ENCODE results near the gene IL18RAP.
A peak's percentile ranks its signal among the peaks of the same experiment; 100 is the strongest.

The IL18RAP gene, protein sequence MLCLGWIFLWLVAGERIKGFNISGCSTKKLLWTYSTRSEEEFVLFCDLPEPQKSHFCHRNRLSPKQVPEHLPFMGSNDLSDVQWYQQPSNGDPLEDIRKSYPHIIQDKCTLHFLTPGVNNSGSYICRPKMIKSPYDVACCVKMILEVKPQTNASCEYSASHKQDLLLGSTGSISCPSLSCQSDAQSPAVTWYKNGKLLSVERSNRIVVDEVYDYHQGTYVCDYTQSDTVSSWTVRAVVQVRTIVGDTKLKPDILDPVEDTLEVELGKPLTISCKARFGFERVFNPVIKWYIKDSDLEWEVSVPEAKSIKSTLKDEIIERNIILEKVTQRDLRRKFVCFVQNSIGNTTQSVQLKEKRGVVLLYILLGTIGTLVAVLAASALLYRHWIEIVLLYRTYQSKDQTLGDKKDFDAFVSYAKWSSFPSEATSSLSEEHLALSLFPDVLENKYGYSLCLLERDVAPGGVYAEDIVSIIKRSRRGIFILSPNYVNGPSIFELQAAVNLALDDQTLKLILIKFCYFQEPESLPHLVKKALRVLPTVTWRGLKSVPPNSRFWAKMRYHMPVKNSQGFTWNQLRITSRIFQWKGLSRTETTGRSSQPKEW

DNA sequence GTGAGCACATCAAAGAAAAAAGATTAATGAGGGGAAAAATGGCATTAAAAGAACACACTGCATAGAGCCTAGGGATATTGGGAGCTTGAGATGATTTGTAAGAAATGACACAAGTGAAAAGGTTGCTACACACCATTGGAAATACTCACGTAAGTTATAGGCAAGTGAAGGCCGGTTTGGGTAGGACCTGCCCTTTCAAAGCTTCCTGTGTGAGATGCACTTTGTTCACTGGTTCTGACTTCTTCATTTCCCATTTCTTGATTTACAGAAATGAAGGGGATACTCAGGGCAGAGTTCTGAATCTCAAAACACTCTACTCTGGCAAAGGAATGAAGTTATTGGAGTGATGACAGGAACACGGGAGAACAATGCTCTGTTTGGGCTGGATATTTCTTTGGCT, at the start of gene IL18RAP:
Gene IL18RAP (plus strand): TSS at position 251 of the 400 bp plus-strand sequence. CDS start 118 bp downstream, at position 369.
- in situ Hi-C loops (cut with MboI; ENCODE audit: low sequenced_read_pairs, unreplicated experiment), result no loop called here
- TF ChIP-seq, protein P1, sequence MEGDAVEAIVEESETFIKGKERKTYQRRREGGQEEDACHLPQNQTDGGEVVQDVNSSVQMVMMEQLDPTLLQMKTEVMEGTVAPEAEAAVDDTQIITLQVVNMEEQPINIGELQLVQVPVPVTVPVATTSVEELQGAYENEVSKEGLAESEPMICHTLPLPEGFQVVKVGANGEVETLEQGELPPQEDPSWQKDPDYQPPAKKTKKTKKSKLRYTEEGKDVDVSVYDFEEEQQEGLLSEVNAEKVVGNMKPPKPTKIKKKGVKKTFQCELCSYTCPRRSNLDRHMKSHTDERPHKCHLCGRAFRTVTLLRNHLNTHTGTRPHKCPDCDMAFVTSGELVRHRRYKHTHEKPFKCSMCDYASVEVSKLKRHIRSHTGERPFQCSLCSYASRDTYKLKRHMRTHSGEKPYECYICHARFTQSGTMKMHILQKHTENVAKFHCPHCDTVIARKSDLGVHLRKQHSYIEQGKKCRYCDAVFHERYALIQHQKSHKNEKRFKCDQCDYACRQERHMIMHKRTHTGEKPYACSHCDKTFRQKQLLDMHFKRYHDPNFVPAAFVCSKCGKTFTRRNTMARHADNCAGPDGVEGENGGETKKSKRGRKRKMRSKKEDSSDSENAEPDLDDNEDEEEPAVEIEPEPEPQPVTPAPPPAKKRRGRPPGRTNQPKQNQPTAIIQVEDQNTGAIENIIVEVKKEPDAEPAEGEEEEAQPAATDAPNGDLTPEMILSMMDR (IDR thresholded peaks at IDR 0.05; ENCODE audit: borderline replicate concordance, control extremely low read depth, extremely low read depth, insufficient read depth, missing control alignments), result no peak
- no peak for DNase-seq (ENCODE audit: low spot score)

DNA sequence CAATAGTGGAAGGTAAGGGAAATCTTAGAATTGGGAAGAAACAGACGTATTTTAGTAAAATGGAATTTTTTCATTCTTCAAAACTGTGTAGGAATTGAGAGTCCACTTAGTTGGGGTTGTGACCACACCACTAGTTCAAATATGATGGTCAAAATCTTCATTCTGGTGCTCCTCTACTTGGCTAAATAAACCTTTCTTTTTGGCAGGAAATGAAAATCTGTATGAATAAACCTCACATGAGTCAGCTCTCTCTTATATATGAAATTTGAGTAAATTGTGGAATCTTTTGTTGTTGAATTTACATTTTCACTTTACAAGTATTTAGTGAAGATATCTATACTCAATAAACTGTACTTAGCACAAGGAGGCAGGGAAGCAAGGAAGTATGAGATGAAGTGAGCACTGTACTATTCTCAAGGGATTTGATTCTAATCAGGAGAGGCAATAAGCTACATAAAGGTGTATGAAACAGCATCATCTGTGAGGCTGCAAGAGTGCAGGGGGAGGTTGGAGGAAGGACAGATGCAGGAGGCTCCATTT, 46.8 kb upstream of the IL18RAP start:
- TF ChIP-seq, protein P1 (IDR thresholded peaks at IDR 0.05; ENCODE audit: borderline replicate concordance, control extremely low read depth, extremely low read depth, insufficient read depth, missing control alignments), result no peak
- no peak for DNase-seq (ENCODE audit: low spot score)
- in situ Hi-C loops (cut with MboI; ENCODE audit: low sequenced_read_pairs, unreplicated experiment), result no loop called here

DNA sequence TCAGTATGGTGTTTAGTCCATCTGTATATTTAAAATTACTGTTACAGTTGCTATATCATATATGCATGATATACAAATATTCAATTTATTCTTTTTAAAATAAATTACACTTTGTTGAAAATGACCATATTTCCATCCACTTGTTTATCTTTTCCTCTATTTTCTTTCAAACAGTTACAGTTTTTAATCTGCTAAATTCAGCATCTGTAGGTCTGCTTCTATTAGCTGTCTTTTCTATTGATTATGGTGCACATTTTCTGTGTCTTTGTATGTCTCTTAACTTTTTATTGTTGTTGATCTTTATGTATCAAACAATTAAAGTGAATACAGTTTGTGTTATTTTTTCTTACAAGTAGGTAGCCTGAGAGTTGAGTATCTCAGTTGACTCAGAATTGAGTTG, 39.2 kb upstream of the IL18RAP start:
- TF ChIP-seq, protein P1 (IDR thresholded peaks at IDR 0.05; ENCODE audit: borderline replicate concordance, control extremely low read depth, extremely low read depth, insufficient read depth, missing control alignments), result no peak
- DNase-seq (ENCODE audit: low spot score), result no peak
- in situ Hi-C loops (cut with MboI; ENCODE audit: low sequenced_read_pairs, unreplicated experiment), result no loop called here

DNA sequence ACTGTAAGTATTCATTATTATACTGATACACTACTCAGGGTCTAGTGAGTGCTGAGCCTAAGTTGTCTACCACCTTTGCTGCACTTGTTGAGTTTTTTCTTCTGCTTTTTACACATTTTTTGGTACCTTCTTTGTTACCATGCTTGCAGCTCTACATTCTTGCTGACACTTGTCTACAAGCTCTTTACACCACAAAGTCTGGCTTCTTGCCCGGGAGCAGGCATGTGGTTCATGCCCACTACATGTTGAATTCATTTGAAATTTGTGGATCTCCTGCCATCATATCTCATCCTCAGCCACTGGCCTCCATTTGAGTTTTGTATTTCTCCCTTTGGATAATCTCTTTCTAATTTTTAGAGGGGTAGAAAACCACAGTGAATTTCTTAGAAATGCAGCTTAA, 37.4 kb upstream of the IL18RAP start:
- in situ Hi-C loops (cut with MboI; ENCODE audit: low sequenced_read_pairs, unreplicated experiment), result no loop called here
- TF ChIP-seq, protein P1 (IDR thresholded peaks at IDR 0.05; ENCODE audit: borderline replicate concordance, control extremely low read depth, extremely low read depth, insufficient read depth, missing control alignments), result no peak
- DNase-seq (ENCODE audit: low spot score), result no peak

DNA sequence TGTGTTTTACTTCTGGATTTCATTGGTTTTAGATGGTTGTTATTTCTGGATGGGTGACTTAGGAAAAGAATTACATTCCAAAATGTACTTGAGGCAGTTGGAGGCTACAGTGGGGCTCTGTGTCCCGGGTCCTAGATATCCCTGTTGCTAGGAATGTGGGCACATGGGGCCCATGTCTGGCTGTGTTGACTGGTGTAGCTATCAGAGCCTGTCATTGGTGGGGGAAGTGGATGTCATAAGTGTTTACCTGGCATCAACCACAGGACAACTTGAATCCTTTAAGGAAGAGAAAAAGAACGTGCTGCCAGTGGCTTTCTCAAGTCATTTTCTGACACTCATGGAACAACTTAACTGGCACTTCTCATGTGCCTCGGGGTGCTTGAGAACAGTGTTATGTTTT, 37.0 kb upstream of the IL18RAP start:
- TF ChIP-seq, protein P1 (IDR thresholded peaks at IDR 0.05; ENCODE audit: borderline replicate concordance, control extremely low read depth, extremely low read depth, insufficient read depth, missing control alignments), result no peak
- DNase-seq (ENCODE audit: low spot score), result no peak
- in situ Hi-C loops (cut with MboI; ENCODE audit: low sequenced_read_pairs, unreplicated experiment), result no loop called here

DNA sequence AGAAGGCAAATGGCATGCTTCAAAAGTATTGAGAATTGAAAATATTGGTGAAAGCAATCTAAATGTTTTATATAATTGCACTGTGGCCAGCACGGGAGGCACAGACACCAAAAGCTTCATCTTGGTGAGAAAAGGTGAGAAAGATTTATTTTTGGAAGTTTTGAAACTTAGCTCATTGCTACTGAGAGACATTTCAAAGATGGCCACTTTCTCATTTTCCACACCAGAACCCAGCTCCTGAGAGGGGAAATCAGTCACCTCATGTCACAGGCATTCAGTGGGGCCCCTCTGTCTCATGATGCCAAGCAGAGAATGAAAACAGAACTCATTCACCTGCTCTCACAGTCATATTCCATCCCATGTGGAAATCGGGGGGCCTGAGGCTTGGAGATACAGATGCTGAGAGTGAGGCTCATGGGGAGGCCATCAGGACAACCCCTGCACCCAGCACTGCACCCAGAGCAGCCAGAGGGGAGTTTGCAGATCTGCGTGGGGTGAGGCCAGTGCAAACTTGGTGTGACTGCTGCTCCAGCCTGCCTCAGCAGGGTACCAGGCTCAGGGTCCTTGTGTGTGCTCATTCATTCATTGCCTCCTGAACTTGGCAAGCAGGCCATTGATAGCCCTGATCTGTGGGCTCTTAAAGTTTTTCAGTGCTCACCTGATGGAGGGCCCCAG, 36.0 kb upstream of the IL18RAP start:
- in situ Hi-C loops (cut with MboI; ENCODE audit: low sequenced_read_pairs, unreplicated experiment), result no loop called here
- TF ChIP-seq, protein P1 (IDR thresholded peaks at IDR 0.05; ENCODE audit: borderline replicate concordance, control extremely low read depth, extremely low read depth, insufficient read depth, missing control alignments), result no peak

More for the DNA sequence above, 36.0 kb upstream of the IL18RAP start:
- peak; percentile 45 for DNase-seq (ENCODE audit: low spot score)

Measured in GM13976 (cell line).